Measurements from ENCODE around the gene APBA2. TPM values are rescaled to one million over a fixed set of nuclear protein-coding genes. Genes with fewer than 3 reads are reported as not detected.
"Not testable (repeated sequence)": the region's sequence is repeated elsewhere in the genome, so short reads cannot be mapped to it uniquely, and the experiment has no call there.

Gene APBA2
- 1 to 10 TPM; 1.4 to 1.7 (median 1.5) TPM for total RNA-seq
- 10 to 100 TPM in 1 of 3 donors, 1 to 10 TPM in 1, under 1 TPM in 1; 0.46 to 10.7 (median 3.6) TPM for polyA plus RNA-seq

GRCh38 chr15:28885630-28886430 is at the start of gene APBA2:
Gene APBA2, plus strand, starts transcription at chr15:28885974. Its CDS starts 167,911 bp downstream, at chr15:29053885.
- intact Hi-C loops (cut with DNase I): no loop called here
- no peak for DNase-seq
- Histone ChIP-seq H3K9me3 (no peaks in the 10 kb centered on the region), H3K4me1 (peaks cover 0 to 16% (median 14%) of the 10 kb centered on the region in 4 donors), H3K36me3 (no peaks in the 10 kb centered on the region), H3K27me3 (peaks cover 18 to 33% (median 30%) of the 10 kb centered on the region in 3 donors), H3K27ac (no peak within 1 kb of the TSS), H3K4me3 (peak within 1 kb of the TSS in 3 of 4 donors; percentile 37 to 50 (median 49))
- TF ChIP-seq POLR2A (IDR thresholded peaks at IDR 0.05): no peak
- no peak for TF ChIP-seq EP300 (IDR thresholded peaks at IDR 0.05)
- TF ChIP-seq POLR2AphosphoS5 (IDR thresholded peaks at IDR 0.05): no peak
- no peak for TF ChIP-seq CTCF (IDR thresholded peaks at IDR 0.05)
- 1 to 2% methylated on average over 109 of the region's 109 CpGs for WGBS, 2 donors

GRCh38 chr15:28840285-28840684 is 45.5 kb upstream of the APBA2 start:
- intact Hi-C loops (cut with DNase I); H3K27me3 ChIP-seq; H3K4me1 ChIP-seq; H3K9me3 ChIP-seq; H3K4me3 ChIP-seq; H3K36me3 ChIP-seq; DNase-seq; H3K27ac ChIP-seq: not testable (repeated sequence)
- 80 to 88% methylated on average over 8 of the region's 9 CpGs for WGBS, 2 donors

GRCh38 chr15:28842210-28842609 is 43.6 kb upstream of the APBA2 start:
- H3K9me3 ChIP-seq; H3K27ac ChIP-seq; H3K4me3 ChIP-seq; intact Hi-C loops (cut with DNase I); H3K4me1 ChIP-seq; H3K36me3 ChIP-seq; DNase-seq; H3K27me3 ChIP-seq: not testable (repeated sequence)
- WGBS, 2 donors: 83 to 88% methylated on average over 11 of the region's 11 CpGs

GRCh38 chr15:28843520-28843919 is 42.3 kb upstream of the APBA2 start:
- H3K9me3 ChIP-seq; intact Hi-C loops (cut with DNase I); H3K4me1 ChIP-seq; H3K27ac ChIP-seq; H3K27me3 ChIP-seq; H3K36me3 ChIP-seq; H3K4me3 ChIP-seq; DNase-seq: not testable (repeated sequence)
- 94 to 95% methylated on average over 12 of the region's 12 CpGs for WGBS, 2 donors

- H3K36me3 ChIP-seq; H3K27ac ChIP-seq; H3K4me3 ChIP-seq; H3K27me3 ChIP-seq; H3K9me3 ChIP-seq; intact Hi-C loops (cut with DNase I); DNase-seq; H3K4me1 ChIP-seq: not testable (repeated sequence)
- 70 to 71% methylated on average over 7 to 8 of the region's 14 CpGs for WGBS, 2 donors
Measured at GRCh38 chr15:28844147-28844546, 41.6 kb upstream of the APBA2 start.

GRCh38 chr15:28847247-28847646 is 38.5 kb upstream of the APBA2 start:
- DNase-seq; intact Hi-C loops (cut with DNase I): not testable (repeated sequence)

GRCh38 chr15:28847959-28848358 is 37.8 kb upstream of the APBA2 start:
- WGBS, 2 donors: 83 to 93% methylated on average over 9 of the region's 9 CpGs
- H3K4me1 ChIP-seq; H3K36me3 ChIP-seq; H3K9me3 ChIP-seq; H3K27ac ChIP-seq; H3K4me3 ChIP-seq; intact Hi-C loops (cut with DNase I); H3K27me3 ChIP-seq; DNase-seq: not testable (repeated sequence)

More at GRCh38 chr15:28847247-28847646, 38.5 kb upstream of the APBA2 start:
- not testable (repeated sequence) for H3K4me3 ChIP-seq, H3K36me3 ChIP-seq, H3K27me3 ChIP-seq, H3K9me3 ChIP-seq, H3K4me1 ChIP-seq, H3K27ac ChIP-seq
- WGBS, 2 donors: 63 to 76% methylated on average over 5 of the region's 5 CpGs

- H3K4me3 ChIP-seq; H3K36me3 ChIP-seq; H3K27me3 ChIP-seq; intact Hi-C loops (cut with DNase I); DNase-seq; H3K4me1 ChIP-seq; H3K9me3 ChIP-seq; H3K27ac ChIP-seq: not testable (repeated sequence)
- 95 to 96% methylated on average over 13 of the region's 13 CpGs for WGBS, 2 donors
Measured at GRCh38 chr15:28848521-28848920, 37.3 kb upstream of the APBA2 start, which contains the start of gene GOLGA6L7. Gene GOLGA6L7, minus strand, starts transcription at chr15:28848644. Its CDS starts 95 bp downstream, at chr15:28848549.

- H3K27me3 ChIP-seq; H3K36me3 ChIP-seq; DNase-seq; H3K27ac ChIP-seq; H3K4me1 ChIP-seq; intact Hi-C loops (cut with DNase I); H3K4me3 ChIP-seq; H3K9me3 ChIP-seq: not testable (repeated sequence)
- 96 to 100% methylated on average over 2 to 13 of the region's 17 CpGs for WGBS, 2 donors
Measured at GRCh38 chr15:28849271-28849670, 36.5 kb upstream of the APBA2 start.

GRCh38 chr15:28849766-28850165 is 36.0 kb upstream of the APBA2 start:
- H3K4me1 ChIP-seq; H3K36me3 ChIP-seq; H3K9me3 ChIP-seq; H3K27me3 ChIP-seq; H3K4me3 ChIP-seq; DNase-seq; H3K27ac ChIP-seq; intact Hi-C loops (cut with DNase I): not testable (repeated sequence)
- 95 to 97% methylated on average over 29 to 31 of the region's 31 CpGs for WGBS, 2 donors

- H3K4me3 ChIP-seq; H3K27ac ChIP-seq; DNase-seq; H3K9me3 ChIP-seq; H3K36me3 ChIP-seq; H3K27me3 ChIP-seq; intact Hi-C loops (cut with DNase I); H3K4me1 ChIP-seq: not testable (repeated sequence)
- WGBS, 2 donors: 50 to 63% methylated on average over 5 of the region's 5 CpGs
Measured at GRCh38 chr15:28853654-28854053, 32.1 kb upstream of the APBA2 start.

- H3K4me1 ChIP-seq; H3K4me3 ChIP-seq; DNase-seq; H3K36me3 ChIP-seq; H3K9me3 ChIP-seq; H3K27me3 ChIP-seq; H3K27ac ChIP-seq; intact Hi-C loops (cut with DNase I): not testable (repeated sequence)
- WGBS, 2 donors: 36 to 80% methylated on average over 2 of the region's 2 CpGs
Measured at GRCh38 chr15:28854578-28854977, 31.2 kb upstream of the APBA2 start.

Data from sigmoid colon (tissue), 7 donors.